HEK293 (cell line): ENCODE results near the gene ABHD16A.

Experiments used
- CTCF ChIA-PET: fragments of 350-600 bp; formaldehyde crosslinking; extraction: SDS; loops from one replicate; lab custom pipeline; 2021; ENCODE audit warnings: antibody characterized with exemption; lab: Yijun Ruan, JAX
- POLR2A ChIA-PET: fragments of 300-600 bp; formaldehyde crosslinking; extraction: SDS; loops from one replicate; lab custom pipeline; 2020; ENCODE audit warnings: antibody characterized with exemption, inconsistent platforms; lab: Yijun Ruan, JAX
- H3K27ac ChIP-seq: fragments of 200-500 bp; sonication (Bioruptor generic); 2 replicates; pipeline ENCODE4 v1.5.1; 2014; ENCODE audit warnings: low read depth, low read length, control low read depth, inconsistent platforms; ENCODE audit errors: extremely low read depth
- H3K36me3 ChIP-seq, 2 experiments: fragments of 200-500 bp in 1 of 2; sonication (Bioruptor generic) in 1 of 2; 1 replicate in 1 of 2; 2 replicates in 1 of 2; pipeline ENCODE4 v1.5.1; 2014 to 2017; ENCODE audit warnings: inconsistent platforms in 2 of 2, low read length in 2 of 2; ENCODE audit not compliant: control insufficient read depth in 2 of 2, insufficient read depth in 1 of 2
- H3K4me1 ChIP-seq: fragments of 200-500 bp; sonication (Bioruptor generic); 2 replicates; pipeline ENCODE4 v1.5.1; 2014; ENCODE audit warnings: mild to moderate bottlenecking, low read length, inconsistent platforms; ENCODE audit not compliant: control insufficient read depth, insufficient read depth
- H3K4me3 ChIP-seq: 2 replicates; pipeline ENCODE4 v1.5.1; 2011; ENCODE audit warnings: low read depth, mild to moderate bottlenecking, control low read depth, low read length, moderate library complexity
- H3K9me3 ChIP-seq: fragments of 200-500 bp; sonication (Bioruptor generic); 2 replicates; pipeline ENCODE4 v1.5.1; 2014; ENCODE audit warnings: low read depth, low read length, inconsistent platforms; ENCODE audit not compliant: control insufficient read depth, insufficient read depth
- KLF10 ChIP-seq: fragments of 450-650 bp; IDR thresholded peaks from 2 replicates; pipeline ENCODE4 v1.5.1; 2018; ENCODE audit warnings: missing biosample characterization, mild to moderate bottlenecking, missing genetic modification characterization
- MYNN ChIP-seq: fragments of 450-650 bp; formaldehyde crosslinking; IDR thresholded peaks from 2 replicates; pipeline ENCODE4 v1.5.1; 2016; ENCODE audit warnings: missing biosample characterization, missing genetic modification characterization, borderline replicate concordance
- REPIN1 ChIP-seq: fragments of 450-650 bp; formaldehyde crosslinking; IDR thresholded peaks from 2 replicates; pipeline ENCODE4 v1.5.1; 2017; ENCODE audit warnings: missing biosample characterization, missing genetic modification characterization, low read depth
- SETDB1 ChIP-seq: IDR thresholded peaks from one replicate; pipeline ENCODE4 v1.6.1; 2017; ENCODE audit warnings: mild to moderate bottlenecking, low read length, moderate library complexity, mixed read lengths; ENCODE audit not compliant: insufficient read length
- SP2 ChIP-seq: fragments of 450-650 bp; formaldehyde crosslinking; IDR thresholded peaks from 2 replicates; pipeline ENCODE4 v1.5.1; 2016; ENCODE audit warnings: missing biosample characterization, missing genetic modification characterization
- ZBTB21 ChIP-seq: fragments of 450-650 bp; formaldehyde crosslinking; IDR thresholded peaks from 2 replicates; pipeline ENCODE4 v1.5.1; 2017; ENCODE audit warnings: missing biosample characterization, missing genetic modification characterization
- ZFP37 ChIP-seq: fragments of 450-650 bp; formaldehyde crosslinking; IDR thresholded peaks from 2 replicates; pipeline ENCODE4 v1.5.1; 2016; ENCODE audit warnings: missing biosample characterization, missing genetic modification characterization
- ZNF140 ChIP-seq: fragments of 450-650 bp; formaldehyde crosslinking; IDR thresholded peaks from 2 replicates; pipeline ENCODE4 v1.5.1; 2016; ENCODE audit warnings: missing biosample characterization, missing genetic modification characterization
- ZNF266 ChIP-seq: fragments of 450-650 bp; formaldehyde crosslinking; IDR thresholded peaks from 2 replicates; pipeline ENCODE4 v1.5.1; 2016; ENCODE audit warnings: missing biosample characterization, missing genetic modification characterization, low read depth
- ZNF292 ChIP-seq: fragments of 450-650 bp; formaldehyde crosslinking; IDR thresholded peaks from 2 replicates; pipeline ENCODE4 v1.5.1; 2016; ENCODE audit warnings: low read depth, missing biosample characterization, missing genetic modification characterization, borderline replicate concordance
- ZNF391 ChIP-seq: fragments of 450-650 bp; formaldehyde crosslinking; IDR thresholded peaks from 2 replicates; pipeline ENCODE4 v1.5.1; 2016; ENCODE audit warnings: low read depth, missing biosample characterization, missing genetic modification characterization, borderline replicate concordance
- ZNF416 ChIP-seq: fragments of 450-650 bp; formaldehyde crosslinking; IDR thresholded peaks from 2 replicates; pipeline ENCODE4 v1.5.1; 2016; ENCODE audit warnings: missing biosample characterization, missing genetic modification characterization
- ZNF514 ChIP-seq: fragments of 450-650 bp; formaldehyde crosslinking; IDR thresholded peaks from 2 replicates; pipeline ENCODE4 v1.5.1; 2016; ENCODE audit warnings: missing biosample characterization, missing genetic modification characterization
- ZNF549 ChIP-seq: fragments of 450-650 bp; IDR thresholded peaks from 2 replicates; pipeline ENCODE4 v1.5.1; 2018; ENCODE audit warnings: missing biosample characterization, missing genetic modification characterization, mild to moderate bottlenecking, inconsistent platforms, moderate library complexity
- ZNF623 ChIP-seq: fragments of 450-650 bp; formaldehyde crosslinking; IDR thresholded peaks from 2 replicates; pipeline ENCODE4 v1.5.1; 2016; ENCODE audit warnings: missing biosample characterization, missing genetic modification characterization
- ZNF629 ChIP-seq: fragments of 450-650 bp; formaldehyde crosslinking; IDR thresholded peaks from 2 replicates; pipeline ENCODE4 v1.5.1; 2017; ENCODE audit warnings: missing biosample characterization, missing genetic modification characterization
- ZNF664 ChIP-seq: fragments of 450-650 bp; formaldehyde crosslinking; IDR thresholded peaks from 2 replicates; pipeline ENCODE4 v1.5.1; 2016; ENCODE audit warnings: missing biosample characterization, missing genetic modification characterization
- ZNF76 ChIP-seq: fragments of 450-650 bp; formaldehyde crosslinking; IDR thresholded peaks from 2 replicates; pipeline ENCODE4; 2016; ENCODE audit warnings: low read depth, missing biosample characterization, missing genetic modification characterization, borderline replicate concordance
- ZNF777 ChIP-seq: fragments of 450-650 bp; formaldehyde crosslinking; IDR thresholded peaks from 2 replicates; pipeline ENCODE4 v1.5.1; 2017; ENCODE audit warnings: missing biosample characterization, missing genetic modification characterization, borderline replicate concordance
- TF ChIP-seq, protein P1 (sequence below): fragments of 450-650 bp; formaldehyde crosslinking; IDR thresholded peaks from 2 replicates; pipeline ENCODE4 v1.5.1; 2016; ENCODE audit warnings: missing biosample characterization, missing genetic modification characterization
- TF ChIP-seq, protein P2 (sequence below): fragments of 450-650 bp; formaldehyde crosslinking; IDR thresholded peaks from 2 replicates; pipeline ENCODE4 v1.5.1; 2016; ENCODE audit warnings: missing biosample characterization, missing genetic modification characterization
- TF ChIP-seq, protein P3 (sequence below): fragments of 450-650 bp; formaldehyde crosslinking; IDR thresholded peaks from 2 replicates; pipeline ENCODE4 v1.5.1; 2016; ENCODE audit warnings: missing biosample characterization, missing genetic modification characterization, low read depth
- TF ChIP-seq, protein P4 (sequence below): fragments of 450-650 bp; formaldehyde crosslinking; IDR thresholded peaks from 2 replicates; pipeline ENCODE4 v1.5.1; 2017; ENCODE audit warnings: missing biosample characterization, missing genetic modification characterization
- TF ChIP-seq, protein P5 (sequence below): fragments of 450-650 bp; formaldehyde crosslinking; IDR thresholded peaks from 2 replicates; pipeline ENCODE4 v1.5.1; 2017; ENCODE audit warnings: missing biosample characterization, missing genetic modification characterization

The ABHD16A gene

DNA sequence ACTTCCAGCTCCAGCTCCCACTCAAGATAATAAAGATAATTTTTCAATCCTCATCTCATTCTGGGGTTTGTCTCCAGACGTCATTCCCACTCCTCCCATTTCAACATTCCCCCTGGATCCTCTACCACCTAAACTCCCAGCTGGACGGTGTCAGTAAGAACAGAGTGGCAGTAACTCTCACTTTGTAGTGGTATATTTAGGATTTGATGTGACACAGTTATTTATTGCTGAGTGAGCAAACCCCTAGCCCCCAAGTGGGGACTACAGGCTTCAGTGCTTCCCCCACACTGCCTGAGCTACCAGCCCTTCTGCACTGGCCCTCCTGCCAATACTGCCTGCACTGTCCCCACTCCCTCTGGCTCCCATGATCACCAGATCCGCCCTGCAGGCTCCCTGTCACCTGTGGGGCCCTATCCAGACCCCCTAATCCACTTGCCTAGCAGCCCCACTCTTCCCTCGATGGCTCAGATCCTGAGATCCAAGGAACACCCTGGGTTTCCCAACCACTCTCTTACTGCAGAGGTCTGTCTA, 44.9 kb downstream of the ABHD16A start:
- Histone ChIP-seq H3K4me3 (peak overlapping the region; percentile 2; the same call in 1 of the 2 replicates), H3K27ac (no peak overlapping the region), H3K4me1 (peaks cover 5% of the 10 kb centered on the region; the same call in 1 of the 2 replicates), H3K36me3 (peaks cover 0 to 46% of the 10 kb centered on the region in 2 experiments; a peak in 2 of 3 replicates), H3K9me3 (no peaks in the 10 kb centered on the region)
- TF ChIP-seq ZNF140 (tag by site-specific recombination) (no peak), ZNF514 (no peak), ZNF549 (tag by site-specific recombination) (no peak), ZNF266 (tag by site-specific recombination) (no peak), ZNF416 (tag by site-specific recombination) (no peak), REPIN1 (tag by site-specific recombination) (no peak), MYNN (no peak), ZNF76 (tag by site-specific recombination) (no peak)
- TF ChIP-seq, protein P1, sequence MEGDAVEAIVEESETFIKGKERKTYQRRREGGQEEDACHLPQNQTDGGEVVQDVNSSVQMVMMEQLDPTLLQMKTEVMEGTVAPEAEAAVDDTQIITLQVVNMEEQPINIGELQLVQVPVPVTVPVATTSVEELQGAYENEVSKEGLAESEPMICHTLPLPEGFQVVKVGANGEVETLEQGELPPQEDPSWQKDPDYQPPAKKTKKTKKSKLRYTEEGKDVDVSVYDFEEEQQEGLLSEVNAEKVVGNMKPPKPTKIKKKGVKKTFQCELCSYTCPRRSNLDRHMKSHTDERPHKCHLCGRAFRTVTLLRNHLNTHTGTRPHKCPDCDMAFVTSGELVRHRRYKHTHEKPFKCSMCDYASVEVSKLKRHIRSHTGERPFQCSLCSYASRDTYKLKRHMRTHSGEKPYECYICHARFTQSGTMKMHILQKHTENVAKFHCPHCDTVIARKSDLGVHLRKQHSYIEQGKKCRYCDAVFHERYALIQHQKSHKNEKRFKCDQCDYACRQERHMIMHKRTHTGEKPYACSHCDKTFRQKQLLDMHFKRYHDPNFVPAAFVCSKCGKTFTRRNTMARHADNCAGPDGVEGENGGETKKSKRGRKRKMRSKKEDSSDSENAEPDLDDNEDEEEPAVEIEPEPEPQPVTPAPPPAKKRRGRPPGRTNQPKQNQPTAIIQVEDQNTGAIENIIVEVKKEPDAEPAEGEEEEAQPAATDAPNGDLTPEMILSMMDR (tag by site-specific recombination) = no peak
- TF ChIP-seq, protein P2, sequence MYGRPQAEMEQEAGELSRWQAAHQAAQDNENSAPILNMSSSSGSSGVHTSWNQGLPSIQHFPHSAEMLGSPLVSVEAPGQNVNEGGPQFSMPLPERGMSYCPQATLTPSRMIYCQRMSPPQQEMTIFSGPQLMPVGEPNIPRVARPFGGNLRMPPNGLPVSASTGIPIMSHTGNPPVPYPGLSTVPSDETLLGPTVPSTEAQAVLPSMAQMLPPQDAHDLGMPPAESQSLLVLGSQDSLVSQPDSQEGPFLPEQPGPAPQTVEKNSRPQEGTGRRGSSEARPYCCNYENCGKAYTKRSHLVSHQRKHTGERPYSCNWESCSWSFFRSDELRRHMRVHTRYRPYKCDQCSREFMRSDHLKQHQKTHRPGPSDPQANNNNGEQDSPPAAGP = no peak
- TF ChIP-seq, protein P3, sequence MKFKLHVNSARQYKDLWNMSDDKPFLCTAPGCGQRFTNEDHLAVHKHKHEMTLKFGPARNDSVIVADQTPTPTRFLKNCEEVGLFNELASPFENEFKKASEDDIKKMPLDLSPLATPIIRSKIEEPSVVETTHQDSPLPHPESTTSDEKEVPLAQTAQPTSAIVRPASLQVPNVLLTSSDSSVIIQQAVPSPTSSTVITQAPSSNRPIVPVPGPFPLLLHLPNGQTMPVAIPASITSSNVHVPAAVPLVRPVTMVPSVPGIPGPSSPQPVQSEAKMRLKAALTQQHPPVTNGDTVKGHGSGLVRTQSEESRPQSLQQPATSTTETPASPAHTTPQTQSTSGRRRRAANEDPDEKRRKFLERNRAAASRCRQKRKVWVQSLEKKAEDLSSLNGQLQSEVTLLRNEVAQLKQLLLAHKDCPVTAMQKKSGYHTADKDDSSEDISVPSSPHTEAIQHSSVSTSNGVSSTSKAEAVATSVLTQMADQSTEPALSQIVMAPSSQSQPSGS (tag by site-specific recombination) = no peak
- CTCF ChIA-PET = interaction anchor here (0.6 to 1.1 kb wide), 4 partner anchors 23 to 1216 kb away, joined by 3 to 4 read pairs (median 3); partner anchors contain the start of genes LST1 and LY6G5C
- POLR2A ChIA-PET = interaction anchor here (0.9 to 3.2 kb wide), 5 partner anchors 8 to 314 kb away, joined by 3 to 11 read pairs (median 3); partner anchors contain the start of genes DXO, HSPA1B and PRRC2A

DNA sequence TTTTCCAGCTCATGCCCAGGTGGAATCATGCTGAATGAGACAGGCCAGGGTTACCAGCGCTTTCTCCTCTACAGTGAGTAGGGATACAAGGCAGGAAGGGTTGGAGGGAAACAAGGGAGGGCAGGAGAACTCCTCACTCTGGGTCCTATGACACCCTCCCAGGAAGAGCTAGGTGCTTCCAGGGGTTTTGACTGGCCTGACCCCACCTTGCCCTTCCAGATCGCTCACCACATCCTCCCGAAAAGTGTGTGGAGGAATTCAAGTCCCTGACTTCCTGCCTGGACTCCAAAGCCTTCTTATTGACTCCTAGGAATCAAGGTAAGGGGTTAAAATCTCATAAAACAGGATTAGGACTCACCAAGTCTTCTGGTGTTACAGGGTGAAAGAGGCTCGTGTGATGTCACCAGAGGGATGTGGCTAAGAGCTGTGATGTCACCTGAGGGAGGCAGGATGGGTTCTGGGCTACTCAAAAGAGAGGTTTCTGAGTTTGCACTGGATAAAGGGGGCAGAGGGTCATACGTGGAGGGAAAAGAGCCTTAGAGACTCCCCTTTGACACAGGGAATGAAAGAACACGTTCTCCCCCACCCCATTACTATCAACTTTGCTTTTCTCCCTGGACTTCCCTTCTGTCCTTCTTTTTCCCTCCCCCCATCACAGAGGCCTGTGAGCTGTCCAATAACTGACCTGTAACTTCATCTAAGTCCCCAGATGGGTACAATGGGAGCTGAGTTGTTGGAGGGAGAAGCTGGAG, 45.5 kb downstream of the ABHD16A start:
- Histone ChIP-seq H3K4me1 (peaks cover 5% of the 10 kb centered on the region; the same call in 1 of the 2 replicates), H3K9me3 (no peaks in the 10 kb centered on the region), H3K27ac (no peak overlapping the region), H3K4me3 (no peak overlapping the region), H3K36me3 (peaks cover 0 to 43% of the 10 kb centered on the region in 2 experiments; a peak in 2 of 3 replicates)
- POLR2A ChIA-PET = interaction anchor here (0.9 to 3.2 kb wide), 5 partner anchors 9 to 314 kb away, joined by 3 to 11 read pairs (median 3); partner anchors contain the start of genes DXO, HSPA1B and PRRC2A
- CTCF ChIA-PET = interaction anchor here (0.6 to 1.1 kb wide), 4 partner anchors 23 to 1217 kb away, joined by 3 to 4 read pairs (median 3); partner anchors contain the start of genes LST1 and LY6G5C
- TF ChIP-seq ZNF292 (tag by site-specific recombination) = no peak
- peak; percentile 96 for TF ChIP-seq ZNF629
- no peak for TF ChIP-seq ZNF623 (tag by site-specific recombination)
- no peak for TF ChIP-seq ZNF664 (tag by site-specific recombination)
- TF ChIP-seq SP2 (tag by site-specific recombination) = 0 out of 2 replicates have a peak, but pooled peaks have one; percentile 17
- TF ChIP-seq ZFP37 = no peak
- no peak for TF ChIP-seq ZNF777 (tag by site-specific recombination)
- TF ChIP-seq ZNF416 (tag by site-specific recombination) = no peak
- TF ChIP-seq, protein P4, sequence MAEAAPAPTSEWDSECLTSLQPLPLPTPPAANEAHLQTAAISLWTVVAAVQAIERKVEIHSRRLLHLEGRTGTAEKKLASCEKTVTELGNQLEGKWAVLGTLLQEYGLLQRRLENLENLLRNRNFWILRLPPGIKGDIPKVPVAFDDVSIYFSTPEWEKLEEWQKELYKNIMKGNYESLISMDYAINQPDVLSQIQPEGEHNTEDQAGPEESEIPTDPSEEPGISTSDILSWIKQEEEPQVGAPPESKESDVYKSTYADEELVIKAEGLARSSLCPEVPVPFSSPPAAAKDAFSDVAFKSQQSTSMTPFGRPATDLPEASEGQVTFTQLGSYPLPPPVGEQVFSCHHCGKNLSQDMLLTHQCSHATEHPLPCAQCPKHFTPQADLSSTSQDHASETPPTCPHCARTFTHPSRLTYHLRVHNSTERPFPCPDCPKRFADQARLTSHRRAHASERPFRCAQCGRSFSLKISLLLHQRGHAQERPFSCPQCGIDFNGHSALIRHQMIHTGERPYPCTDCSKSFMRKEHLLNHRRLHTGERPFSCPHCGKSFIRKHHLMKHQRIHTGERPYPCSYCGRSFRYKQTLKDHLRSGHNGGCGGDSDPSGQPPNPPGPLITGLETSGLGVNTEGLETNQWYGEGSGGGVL (tag by site-specific recombination) = peak; percentile 84
- peak; percentile 92 for TF ChIP-seq ZBTB21 (tag by site-specific recombination)
- no peak for TF ChIP-seq SETDB1
- TF ChIP-seq, protein P3 (tag by site-specific recombination) = peak; percentile 89
- TF ChIP-seq ZNF391 (tag by site-specific recombination) = no peak
- no peak for TF ChIP-seq KLF10
- TF ChIP-seq, protein P5, sequence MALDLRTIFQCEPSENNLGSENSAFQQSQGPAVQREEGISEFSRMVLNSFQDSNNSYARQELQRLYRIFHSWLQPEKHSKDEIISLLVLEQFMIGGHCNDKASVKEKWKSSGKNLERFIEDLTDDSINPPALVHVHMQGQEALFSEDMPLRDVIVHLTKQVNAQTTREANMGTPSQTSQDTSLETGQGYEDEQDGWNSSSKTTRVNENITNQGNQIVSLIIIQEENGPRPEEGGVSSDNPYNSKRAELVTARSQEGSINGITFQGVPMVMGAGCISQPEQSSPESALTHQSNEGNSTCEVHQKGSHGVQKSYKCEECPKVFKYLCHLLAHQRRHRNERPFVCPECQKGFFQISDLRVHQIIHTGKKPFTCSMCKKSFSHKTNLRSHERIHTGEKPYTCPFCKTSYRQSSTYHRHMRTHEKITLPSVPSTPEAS (tag by site-specific recombination) = no peak
